Body of pancreas (tissue), 4 donors: ENCODE data around the gene SLC34A3.

Source experiments
- CTCF ChIP-seq, 7 experiments: fragments of 450-650 bp in 4 of 7; fragments of 200-600 bp in 3 of 7; sonication (generic) in 3 of 7; IDR thresholded peaks; one replicate each; pipeline ENCODE4 v1.5.1; 2016 to 2019; ENCODE audit warnings: antibody characterized with exemption in 7 of 7
- POLR2A ChIP-seq, 3 donors: fragments of 450-650 bp; IDR thresholded peaks; one replicate each; pipeline ENCODE4 v1.6.1; 2016; ENCODE audit warnings: antibody characterized with exemption in 3 of 3, mild to moderate bottlenecking in 2 of 3

- TF ChIP-seq CTCF (IDR thresholded peaks at IDR 0.05) (no peak), POLR2A (IDR thresholded peaks at IDR 0.05) (no peak)
Measured at GRCh38 chr9:137221095-137221505, 9.6 kb upstream of the SLC34A3 start.
